Effector memory CD4-positive, alpha-beta T cell (primary cell): ENCODE results near the gene SNX2.

Experiments used
- DNase-seq, 3 donors: peaks; one replicate each; pipeline ENCODE4 v3.0.0-alpha.2; 2020
- H3K27ac ChIP-seq: 2 replicates; pipeline ENCODE4 v1.7.0; 2013; ENCODE audit warnings: mild to moderate bottlenecking, low read length, moderate library complexity; ENCODE audit not compliant: insufficient read depth, poor library complexity, severe bottlenecking
- H3K27me3 ChIP-seq: replicated peaks from 2 replicates; pipeline ENCODE4 v1.7.0; 2013; ENCODE audit warnings: mild to moderate bottlenecking, low read length; ENCODE audit not compliant: insufficient read depth, control insufficient read depth, poor library complexity, severe bottlenecking
- H3K36me3 ChIP-seq: 2 replicates; pipeline ENCODE4 v1.7.0; 2013; ENCODE audit warnings: mild to moderate bottlenecking, low read length, moderate library complexity; ENCODE audit not compliant: control insufficient read depth, insufficient read depth
- H3K4me1 ChIP-seq: 2 replicates; pipeline ENCODE4 v1.7.0; 2013; ENCODE audit warnings: low read length, mild to moderate bottlenecking; ENCODE audit not compliant: control insufficient read depth, insufficient read depth, poor library complexity, severe bottlenecking
- H3K4me3 ChIP-seq: 2 replicates; pipeline ENCODE4 v1.7.0; 2013; ENCODE audit warnings: low read length, low read depth, mild to moderate bottlenecking; ENCODE audit not compliant: insufficient read depth, poor library complexity, severe bottlenecking
- H3K9me3 ChIP-seq: 2 replicates; pipeline ENCODE4 v1.7.0; 2013; ENCODE audit warnings: mild to moderate bottlenecking, low read length, moderate library complexity; ENCODE audit not compliant: control insufficient read depth

SNX2 gene

DNA sequence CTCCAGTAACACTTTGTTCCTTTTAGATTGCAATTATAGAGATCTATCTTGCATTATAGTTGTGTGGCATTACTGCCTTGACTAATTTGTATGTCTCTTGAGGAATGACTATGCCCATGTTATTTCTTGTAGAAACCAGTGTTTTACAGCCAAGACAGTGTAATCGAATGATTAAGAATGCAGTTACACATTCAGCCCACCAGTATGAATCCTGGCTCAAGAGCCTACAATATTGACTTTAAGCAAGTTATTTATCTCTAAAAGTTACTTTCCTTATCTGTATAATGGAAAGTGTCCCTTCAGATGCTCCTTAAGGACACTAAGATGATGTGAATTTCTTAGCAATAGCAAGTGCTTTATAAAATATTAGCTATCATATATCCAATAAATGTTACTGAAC, 60.8 kb downstream of the SNX2 start:
- Histone ChIP-seq H3K4me1 (no peaks in the 10 kb centered on the region), H3K36me3 (no peaks in the 10 kb centered on the region), H3K9me3 (no peaks in the 10 kb centered on the region), H3K27me3 (no peaks in the 10 kb centered on the region), H3K4me3 (no peak overlapping the region), H3K27ac (no peak overlapping the region)
- no peak for DNase-seq

- no peaks in the 10 kb centered on the region for H3K27me3 ChIP-seq
- H3K4me1 ChIP-seq = no peaks in the 10 kb centered on the region
- H3K36me3 ChIP-seq = no peaks in the 10 kb centered on the region
- H3K4me3 ChIP-seq = no peak overlapping the region
- no peaks in the 10 kb centered on the region for H3K9me3 ChIP-seq
- DNase-seq = no peak
- H3K27ac ChIP-seq = no peak overlapping the region
Observed at GRCh38 chr5:122836947-122837346, 62.1 kb downstream of the SNX2 start.

DNA sequence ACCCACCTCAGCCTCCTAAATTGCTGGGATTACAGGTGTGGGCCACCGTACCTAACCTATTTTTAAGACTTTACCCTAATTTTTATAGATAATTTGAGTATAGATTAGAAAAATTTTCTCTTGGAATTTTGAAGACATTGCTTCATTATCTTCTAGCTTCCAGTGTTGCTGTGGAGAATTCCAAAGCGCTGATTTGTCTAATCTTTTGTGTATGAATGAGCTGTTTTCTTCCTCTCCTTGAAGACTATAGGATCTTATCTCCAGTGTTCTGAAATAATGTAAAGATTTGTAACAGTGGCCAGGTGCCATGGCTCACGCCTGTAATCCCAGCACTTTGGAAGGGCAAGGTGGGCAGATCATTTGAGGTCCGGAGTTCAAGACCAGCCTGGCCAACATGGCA, 64.9 kb downstream of the SNX2 start:
- no peak overlapping the region for H3K27ac ChIP-seq
- DNase-seq = no peak
- H3K4me1 ChIP-seq = peaks cover 8% of the 10 kb centered on the region
- no peaks in the 10 kb centered on the region for H3K36me3 ChIP-seq
- no peaks in the 10 kb centered on the region for H3K9me3 ChIP-seq
- no peaks in the 10 kb centered on the region for H3K27me3 ChIP-seq
- H3K4me3 ChIP-seq = no peak overlapping the region

DNA sequence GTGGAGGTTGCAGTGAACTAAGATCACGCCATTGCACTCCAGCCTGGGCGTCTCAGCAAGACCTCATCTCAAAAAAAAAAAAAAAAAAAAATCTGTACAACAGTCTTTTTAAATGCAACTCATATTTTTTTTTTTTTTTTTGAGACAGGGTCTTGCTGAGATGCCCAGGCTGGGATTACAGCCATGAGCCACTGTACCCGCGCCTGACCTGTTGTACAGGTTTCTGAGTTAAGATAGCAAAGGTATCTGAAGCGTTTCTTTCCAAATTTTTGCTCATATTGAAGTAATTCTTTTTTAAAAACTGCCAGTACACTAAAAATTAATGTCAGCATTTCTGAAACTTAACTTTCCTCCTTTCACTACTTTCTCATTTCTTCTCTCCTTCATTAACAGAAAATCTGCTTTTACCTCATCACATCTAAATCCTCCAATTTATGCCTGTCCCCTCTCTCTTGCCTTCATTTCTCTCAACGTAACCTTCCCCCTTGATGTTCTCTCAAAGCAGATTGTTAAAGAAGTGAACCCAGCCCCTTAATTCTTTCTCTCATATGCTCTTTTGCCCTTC, 67.2 kb downstream of the SNX2 start:
- no peak for DNase-seq
- Histone ChIP-seq H3K9me3 (no peaks in the 10 kb centered on the region), H3K27ac (no peak overlapping the region), H3K36me3 (no peaks in the 10 kb centered on the region), H3K27me3 (no peaks in the 10 kb centered on the region), H3K4me3 (no peak overlapping the region), H3K4me1 (peaks cover 15% of the 10 kb centered on the region)

DNA sequence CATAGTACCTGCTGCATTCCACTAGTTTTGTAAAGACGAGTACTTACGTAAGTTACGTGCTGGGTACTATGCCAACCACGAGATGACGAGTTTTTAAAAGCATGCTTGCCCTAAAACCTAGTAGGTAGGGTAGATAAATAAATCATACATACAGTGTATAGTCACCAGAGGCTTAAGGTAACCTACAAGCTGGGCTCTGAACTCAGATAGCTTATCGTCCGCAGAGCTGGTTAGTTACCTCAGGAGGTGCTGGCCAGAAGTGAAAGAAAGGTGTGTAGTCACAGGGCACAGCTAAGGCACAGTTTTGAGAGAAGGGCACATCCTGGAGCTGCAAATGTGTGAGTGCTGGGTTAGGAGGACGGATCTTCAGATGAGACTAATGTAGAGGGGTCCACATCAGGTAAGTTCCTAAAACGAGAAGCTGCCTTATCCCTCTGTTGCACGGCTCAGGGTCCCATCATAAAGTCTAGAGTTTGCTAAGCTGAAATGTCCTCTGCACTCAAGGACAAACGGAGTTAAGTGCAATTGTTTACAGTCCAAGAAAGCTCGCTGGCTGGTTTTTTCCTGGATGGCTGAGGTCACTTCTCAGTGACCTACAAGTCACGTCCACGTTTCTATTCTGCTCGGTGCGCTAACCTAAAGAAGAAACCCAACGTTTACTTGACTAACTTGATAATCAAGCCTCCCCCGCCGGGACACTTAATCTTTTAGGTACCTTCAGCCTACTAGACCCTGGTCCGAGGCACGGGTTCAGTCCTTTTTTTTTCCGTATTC, 69.4 kb downstream of the SNX2 start:
- Histone ChIP-seq H3K27me3 (no peaks in the 10 kb centered on the region), H3K36me3 (no peaks in the 10 kb centered on the region), H3K4me1 (peaks cover 15% of the 10 kb centered on the region), H3K4me3 (peak overlapping the region; percentile 56), H3K9me3 (no peaks in the 10 kb centered on the region), H3K27ac (peak overlapping the region; percentile 73)
- no peak for DNase-seq

- peaks cover 15% of the 10 kb centered on the region for H3K4me1 ChIP-seq
- peak overlapping the region; percentile 73 for H3K27ac ChIP-seq
- H3K27me3 ChIP-seq = no peaks in the 10 kb centered on the region
- H3K36me3 ChIP-seq = no peaks in the 10 kb centered on the region
- no peaks in the 10 kb centered on the region for H3K9me3 ChIP-seq
- H3K4me3 ChIP-seq = peak overlapping the region; percentile 56
- DNase-seq = no peak
Observed at GRCh38 chr5:122844910-122845228, 70.0 kb downstream of the SNX2 start.

DNA sequence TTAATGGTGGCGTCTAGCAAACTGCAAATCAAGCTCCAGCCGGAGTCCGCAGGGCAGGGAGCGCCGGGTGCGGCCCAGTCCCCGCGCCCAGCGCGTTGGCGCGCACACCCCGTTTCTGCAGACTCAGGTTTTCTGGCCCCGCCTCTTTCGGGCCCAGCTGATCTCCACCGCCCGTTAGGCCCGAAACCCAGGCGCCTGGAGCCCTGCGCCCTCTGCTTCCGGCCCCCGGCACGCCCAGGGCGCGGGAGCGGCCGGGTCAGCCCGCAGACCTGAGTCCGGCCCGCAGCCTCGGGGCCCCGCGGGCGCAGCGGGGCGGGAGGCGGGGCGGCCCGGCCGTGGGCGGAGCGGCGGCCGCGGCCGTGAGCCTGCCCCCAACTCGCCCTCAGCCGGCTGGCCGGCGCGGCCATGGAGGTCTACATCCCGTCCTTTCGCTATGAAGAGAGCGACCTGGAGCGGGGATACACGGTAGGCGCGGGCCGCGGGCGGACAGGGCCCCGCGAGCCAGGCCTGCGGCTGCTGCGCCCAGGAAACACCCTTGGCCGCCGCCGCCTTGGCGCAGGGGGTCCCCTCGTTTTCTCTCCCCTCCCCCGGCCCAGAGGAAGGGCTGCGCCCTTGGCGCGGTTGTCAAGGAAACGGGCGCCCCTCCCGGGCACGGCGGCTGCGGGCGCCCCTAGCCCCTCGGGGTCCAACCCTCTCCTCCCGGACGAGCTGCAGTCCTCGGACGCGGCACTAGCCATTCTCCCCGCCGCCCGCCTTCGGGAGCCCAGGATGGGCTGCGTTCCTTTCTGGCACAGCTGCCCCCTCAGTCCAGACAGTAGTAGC, 70.6 kb downstream of the SNX2 start, which contains the start of gene SNX24:
Gene SNX24 (plus strand): TSS at position 385 of the 822 bp plus-strand sequence. CDS start 21 bp downstream, at position 406.
- Histone ChIP-seq H3K27ac (peak within 1 kb of the TSS; percentile 73), H3K9me3 (no peaks in the 10 kb centered on the region), H3K36me3 (no peaks in the 10 kb centered on the region), H3K4me3 (peak within 1 kb of the TSS; percentile 56), H3K4me1 (peaks cover 15% of the 10 kb centered on the region), H3K27me3 (no peaks in the 10 kb centered on the region)
- peak; percentile 59 to 67 (median 59) for DNase-seq

GRCh38 chr5:122846051-122846550, 71.2 kb downstream of the SNX2 start:
- peak overlapping the region; percentile 73 for H3K27ac ChIP-seq
- no peaks in the 10 kb centered on the region for H3K36me3 ChIP-seq
- H3K27me3 ChIP-seq = no peaks in the 10 kb centered on the region
- peak overlapping the region; percentile 56 for H3K4me3 ChIP-seq
- peaks cover 15% of the 10 kb centered on the region for H3K4me1 ChIP-seq
- no peak for DNase-seq
- no peaks in the 10 kb centered on the region for H3K9me3 ChIP-seq

- Histone ChIP-seq H3K27ac (no peak overlapping the region), H3K9me3 (no peaks in the 10 kb centered on the region), H3K27me3 (no peaks in the 10 kb centered on the region), H3K36me3 (no peaks in the 10 kb centered on the region), H3K4me3 (no peak overlapping the region), H3K4me1 (peaks cover 15% of the 10 kb centered on the region)
- no peak for DNase-seq
Observed at GRCh38 chr5:122847687-122848081, 72.8 kb downstream of the SNX2 start.

DNA sequence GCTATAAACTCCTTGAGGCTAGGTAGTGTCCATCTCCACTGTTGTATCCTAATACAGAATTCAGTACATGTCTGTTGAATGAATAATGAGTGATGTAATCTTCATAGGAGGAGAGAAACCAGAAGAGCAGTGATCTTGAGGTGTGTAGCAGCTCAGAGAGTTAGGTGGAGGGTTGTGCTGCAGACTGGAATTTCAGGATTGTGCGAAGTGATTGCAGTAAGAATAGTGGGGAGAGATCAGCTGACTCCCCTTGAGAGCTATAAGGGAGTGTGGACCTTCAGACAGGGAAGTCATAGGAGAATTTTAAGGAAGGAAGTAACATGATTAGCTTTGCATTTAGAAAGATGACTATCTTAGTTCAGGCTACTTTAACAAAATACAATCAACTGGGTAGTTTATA, 74.9 kb downstream of the SNX2 start:
- peaks cover 7% of the 10 kb centered on the region for H3K4me1 ChIP-seq
- H3K27me3 ChIP-seq = no peaks in the 10 kb centered on the region
- no peak overlapping the region for H3K4me3 ChIP-seq
- no peaks in the 10 kb centered on the region for H3K36me3 ChIP-seq
- no peaks in the 10 kb centered on the region for H3K9me3 ChIP-seq
- no peak overlapping the region for H3K27ac ChIP-seq
- no peak for DNase-seq
